HG02763 (cell line): ENCODE results near the gene CAPN1.
"Not testable (repeated sequence)": the region's sequence is repeated elsewhere in the genome, so short reads cannot be mapped to it uniquely, and the experiment has no call there.

ENCODE experiments used
- ATAC-seq: cut with Tn5 transposase; IDR thresholded peaks from one replicate; pipeline ENCODE4 v1.9.1; 2021; ENCODE audit warnings: mild to moderate bottlenecking, moderate library complexity; ENCODE audit not compliant: unreplicated experiment

CAPN1 gene

GRCh38 chr11:65159012-65159411 is 22.7 kb upstream of the CAPN1 start:
- ATAC-seq, result no peak

- no peak for ATAC-seq
Observed at GRCh38 chr11:65160643-65161042, 21.1 kb upstream of the CAPN1 start.

GRCh38 chr11:65163684-65164083 is 18.0 kb upstream of the CAPN1 start:
- no peak for ATAC-seq

- ATAC-seq, result no peak
Observed at GRCh38 chr11:65165410-65166317, 16.1 kb upstream of the CAPN1 start.

- no peak for ATAC-seq
Observed at GRCh38 chr11:65166893-65167292, 14.8 kb upstream of the CAPN1 start.

GRCh38 chr11:65167656-65168055 is 14.1 kb upstream of the CAPN1 start:
- no peak for ATAC-seq

- no peak for ATAC-seq
Observed at GRCh38 chr11:65169164-65169641, 12.5 kb upstream of the CAPN1 start.

- no peak for ATAC-seq
Observed at GRCh38 chr11:65170058-65170534, 11.6 kb upstream of the CAPN1 start, which contains the start of gene SPDYC. SPDYC (plus strand) TSS chr11:65170233; CDS start chr11:65171358, 1,125 bp downstream.

GRCh38 chr11:65172600-65172999 is 9.1 kb upstream of the CAPN1 start:
- no peak for ATAC-seq

GRCh38 chr11:65174571-65175010 is 7.1 kb upstream of the CAPN1 start:
- not testable (repeated sequence) for ATAC-seq

GRCh38 chr11:65180877-65181568 is 705 bp upstream of the CAPN1 start:
- ATAC-seq, result peak; percentile 54

- no peak for ATAC-seq
Observed at GRCh38 chr11:65182258-65183170, 786 bp downstream of the CAPN1 start.

- no peak for ATAC-seq
Observed at GRCh38 chr11:65183201-65183891, 1.6 kb downstream of the CAPN1 start.

GRCh38 chr11:65184146-65184545 is 2.4 kb downstream of the CAPN1 start:
- no peak for ATAC-seq

GRCh38 chr11:65185171-65185570 is 3.4 kb downstream of the CAPN1 start:
- no peak for ATAC-seq

- no peak for ATAC-seq
Observed at GRCh38 chr11:65185869-65186341, 4.2 kb downstream of the CAPN1 start.

GRCh38 chr11:65186701-65187100 is 5.0 kb downstream of the CAPN1 start:
- ATAC-seq, result no peak

GRCh38 chr11:65187146-65187675 is 5.5 kb downstream of the CAPN1 start:
- ATAC-seq, result no peak

- ATAC-seq, result no peak
Observed at GRCh38 chr11:65187971-65188461, 6.3 kb downstream of the CAPN1 start.
